Measurements from ENCODE around the gene SDK1. TPM values are rescaled to one million over a fixed set of nuclear protein-coding genes. Genes with fewer than 3 reads are reported as not detected.

SDK1 gene
- total and polyA plus RNA-seq, 2 of the 8 experiments (the other 6 are each of a cell fraction or from before 2014, with no cell fraction given), result 3.3 to 7.2 TPM

DNA sequence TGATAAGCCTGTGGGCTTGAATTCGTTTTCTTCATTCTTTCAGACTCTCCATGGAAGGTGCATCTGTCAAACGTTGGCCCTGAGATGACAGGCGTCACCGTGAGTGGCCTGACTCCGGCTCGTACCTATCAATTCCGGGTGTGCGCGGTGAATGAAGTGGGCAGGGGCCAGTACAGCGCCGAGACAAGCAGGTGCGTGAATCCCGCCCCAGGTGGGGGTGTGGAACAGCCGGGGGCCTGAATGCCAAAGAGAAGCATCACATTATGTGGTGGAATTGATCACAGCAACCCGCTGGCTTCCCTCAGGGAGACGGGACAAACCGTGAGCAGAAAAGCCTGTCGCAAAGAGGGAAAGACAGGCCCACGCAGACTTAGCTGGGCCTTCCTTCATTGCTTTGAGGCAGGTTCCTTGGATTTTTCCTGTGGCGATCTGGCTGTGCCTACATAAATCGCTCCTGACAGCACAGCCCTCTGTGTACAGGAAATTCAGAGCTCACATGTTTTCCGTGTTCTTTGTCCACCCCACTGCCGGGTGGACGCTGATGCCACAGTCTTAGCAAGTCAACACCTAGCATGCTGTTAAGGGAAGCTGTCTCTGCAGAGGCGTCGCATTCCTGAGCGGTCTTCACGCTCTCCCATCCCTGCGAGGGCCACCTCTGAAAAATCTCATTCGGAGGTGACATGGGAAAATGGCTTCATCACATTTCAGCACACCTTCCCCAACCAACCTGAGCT lies 710.0 kb downstream of the SDK1 start:
- Histone ChIP-seq H3K23ac (ENCODE audit: insufficient read length) (no peak overlapping the region), H2BK5ac (ENCODE audit: low read depth, low read length) (0 out of 2 replicates have a peak overlapping the region, but pooled peaks have one; percentile 45), H3K56ac (replicated peaks; ENCODE audit: insufficient read length, low read depth, low read length) (no peak overlapping the region), H2BK12ac (ENCODE audit: low read depth, low read length) (peak overlapping the region; percentile 42; the same call in 1 of the 2 replicates), H3K4me1 (replicated peaks in 1 of 4; ENCODE audit: control insufficient read depth in 3 of 4, insufficient read depth in 4 of 4, low read length in 3 of 4) (peaks cover 1 to 16% (median 11%) of the 10 kb centered on the region in 4 experiments), H3K23me2 (ENCODE audit: low read depth, low read length) (no peaks in the 10 kb centered on the region), H3K9me3 (ENCODE audit: insufficient read depth in 2 of 2, low read depth in 1 of 2, low read length in 1 of 2) (no peaks in the 10 kb centered on the region), H2BK15ac (ENCODE audit: low read length) (no peak overlapping the region), H4K20me1 (replicated peaks in 1 of 2; ENCODE audit: control insufficient read depth in 1 of 2, insufficient read depth in 2 of 2, low read length in 2 of 2) (no peaks in the 10 kb centered on the region), H2BK120ac (replicated peaks; ENCODE audit: low read depth, low read length) (no peak overlapping the region), H3K14ac (ENCODE audit: insufficient read length) (no peak overlapping the region), H3K4me2 (ENCODE audit: insufficient read depth in 1 of 2, low read depth in 2 of 2, low read length in 2 of 2) (no peak overlapping the region; a peak in 2 of 4 replicates), H2BK20ac (ENCODE audit: low read length) (0 out of 2 replicates have a peak overlapping the region, but pooled peaks have one; percentile 34), H3K79me1 (ENCODE audit: low read depth, low read length) (no peaks in the 10 kb centered on the region), H3K4ac (replicated peaks; ENCODE audit: insufficient read length, low read depth, low read length) (no peak overlapping the region), H3K36me3 (ENCODE audit: control insufficient read depth in 2 of 4, insufficient read depth in 4 of 4, low read length in 3 of 4) (no peaks in the 10 kb centered on the region), H4K91ac (replicated peaks; ENCODE audit: insufficient read length, low read length) (peak overlapping the region; percentile 45), H3K27me3 (replicated peaks in 1 of 4; ENCODE audit: control insufficient read depth in 3 of 4, extremely low read depth in 1 of 4, insufficient read depth in 3 of 4, low read length in 3 of 4) (no peaks in the 10 kb centered on the region), H2AFZ (ENCODE audit: low read length) (0 out of 2 replicates have a peak overlapping the region, but pooled peaks have one; percentile 10), H3K79me2 (ENCODE audit: control insufficient read depth in 1 of 2, insufficient read depth in 2 of 2, low read length in 2 of 2) (no peaks in the 10 kb centered on the region), H3K4me3 (ENCODE audit: extremely low read depth in 1 of 4, insufficient read depth in 2 of 4, low read depth in 3 of 4, low read length in 4 of 4) (no peak overlapping the region), H3K18ac (ENCODE audit: extremely low read depth, low read length) (peak overlapping the region; percentile 36; the same call in 1 of the 2 replicates), H3K9ac (replicated peaks in 1 of 4; ENCODE audit: extremely low read depth in 1 of 4, low read depth in 3 of 4, low read length in 3 of 4) (no peak overlapping the region), H4K5ac (ENCODE audit: insufficient read length, low read depth, low read length) (no peak overlapping the region), H2AK5ac (ENCODE audit: low read depth, low read length) (no peak overlapping the region), H4K8ac (ENCODE audit: extremely low read depth, insufficient read depth, low read length) (peak overlapping the region; percentile 9), H3K27ac (ENCODE audit: low read depth, low read length) (no peak overlapping the region)
- POLR2A ChIA-PET (ENCODE audit: partially characterized antibody), result no interaction called here
- no peak for TF ChIP-seq RBBP5 (IDR thresholded peaks at IDR 0.05; ENCODE audit: borderline replicate concordance, low read depth, low read length)
- no peak for TF ChIP-seq TBP (IDR thresholded peaks at IDR 0.05; ENCODE audit: low read depth, low read length)
- no peak for TF ChIP-seq SIRT6 (IDR thresholded peaks at IDR 0.05; ENCODE audit: low read length)
- TF ChIP-seq CREB1 (IDR thresholded peaks at IDR 0.05), result no peak
- no peak for TF ChIP-seq CTBP2 (IDR thresholded peaks at IDR 0.05; ENCODE audit: borderline replicate concordance, insufficient read depth, insufficient read length, low read length)
- TF ChIP-seq SIN3A (conservative IDR thresholded peaks at IDR 0.05 in 1 of 2, IDR thresholded peaks at IDR 0.05 in 1 of 2; ENCODE audit: low read depth in 1 of 2, low read length in 2 of 2), result no peak
- WGBS, 2 experiments (ENCODE audit: extremely low coverage in 1 of 2, insufficient coverage in 1 of 2, insufficient read length in 1 of 2, insufficient replicate concordance in 2 of 2, low coverage in 1 of 2, low lambda C conversion rate in 2 of 2, missing lambda C conversion rate in 1 of 2), result 87% methylated on average over 30 of the region's 30 CpGs; no CpG with 5 or more reads in 1 of the 2 experiments
- CTCF ChIA-PET (ENCODE audit: partially characterized antibody), result interaction anchor here (0.6 to 1.5 kb wide), 2 partner anchors 18 to 970 kb away, joined by 3 to 6 read pairs; no protein-coding TSS in a partner anchor
- DNase-seq (ENCODE audit: low read depth in 1 of 2, low spot score in 2 of 2) (no peak), FAIRE-seq (no peak)
